ENCODE data around the gene POU2F1. TPM values are rescaled to one million over a fixed set of nuclear protein-coding genes. Genes with fewer than 3 reads are reported as not detected.

The POU2F1 gene
- total RNA-seq, 1 donor from 2014 or later: 7.2 TPM

GRCh38 chr1:167293057-167293456, 72.4 kb downstream of the POU2F1 start:
- no peak overlapping the region for H3K4me3 ChIP-seq (ENCODE audit: low read depth, low read length)
- no peak for DNase-seq (ENCODE audit: low read depth)
- TF ChIP-seq, protein P1, sequence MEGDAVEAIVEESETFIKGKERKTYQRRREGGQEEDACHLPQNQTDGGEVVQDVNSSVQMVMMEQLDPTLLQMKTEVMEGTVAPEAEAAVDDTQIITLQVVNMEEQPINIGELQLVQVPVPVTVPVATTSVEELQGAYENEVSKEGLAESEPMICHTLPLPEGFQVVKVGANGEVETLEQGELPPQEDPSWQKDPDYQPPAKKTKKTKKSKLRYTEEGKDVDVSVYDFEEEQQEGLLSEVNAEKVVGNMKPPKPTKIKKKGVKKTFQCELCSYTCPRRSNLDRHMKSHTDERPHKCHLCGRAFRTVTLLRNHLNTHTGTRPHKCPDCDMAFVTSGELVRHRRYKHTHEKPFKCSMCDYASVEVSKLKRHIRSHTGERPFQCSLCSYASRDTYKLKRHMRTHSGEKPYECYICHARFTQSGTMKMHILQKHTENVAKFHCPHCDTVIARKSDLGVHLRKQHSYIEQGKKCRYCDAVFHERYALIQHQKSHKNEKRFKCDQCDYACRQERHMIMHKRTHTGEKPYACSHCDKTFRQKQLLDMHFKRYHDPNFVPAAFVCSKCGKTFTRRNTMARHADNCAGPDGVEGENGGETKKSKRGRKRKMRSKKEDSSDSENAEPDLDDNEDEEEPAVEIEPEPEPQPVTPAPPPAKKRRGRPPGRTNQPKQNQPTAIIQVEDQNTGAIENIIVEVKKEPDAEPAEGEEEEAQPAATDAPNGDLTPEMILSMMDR (conservative IDR thresholded peaks at IDR 0.05; ENCODE audit: low read depth, low read length): no peak

DNA sequence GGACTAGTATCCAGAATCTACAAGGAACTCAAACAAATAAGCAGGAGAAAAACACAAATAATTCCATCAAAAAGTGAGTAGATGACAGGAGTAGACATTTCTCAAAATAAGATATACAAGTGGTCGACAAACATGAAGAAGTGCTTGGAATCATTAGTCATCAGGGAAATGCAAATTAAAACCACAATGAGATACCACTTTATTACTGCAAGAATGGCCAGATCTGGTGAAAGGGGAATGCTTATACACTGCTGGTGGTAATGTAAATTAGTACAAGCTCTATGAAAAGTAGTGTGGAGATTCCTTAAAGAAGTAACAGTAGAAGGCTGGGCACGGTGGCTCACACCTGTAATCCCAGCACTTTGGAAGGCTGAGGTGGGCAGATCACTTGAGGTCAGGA, 73.8 kb downstream of the POU2F1 start:
- no peak overlapping the region for H3K4me3 ChIP-seq (ENCODE audit: low read depth, low read length)
- TF ChIP-seq, protein P1 (conservative IDR thresholded peaks at IDR 0.05; ENCODE audit: low read depth, low read length): no peak
- no peak for DNase-seq (ENCODE audit: low read depth)

GRCh38 chr1:167297222-167298214, 76.8 kb downstream of the POU2F1 start:
- H3K4me3 ChIP-seq (ENCODE audit: low read depth, low read length): no peak overlapping the region
- DNase-seq (ENCODE audit: low read depth): no peak
- TF ChIP-seq, protein P1 (conservative IDR thresholded peaks at IDR 0.05; ENCODE audit: low read depth, low read length): no peak

DNA sequence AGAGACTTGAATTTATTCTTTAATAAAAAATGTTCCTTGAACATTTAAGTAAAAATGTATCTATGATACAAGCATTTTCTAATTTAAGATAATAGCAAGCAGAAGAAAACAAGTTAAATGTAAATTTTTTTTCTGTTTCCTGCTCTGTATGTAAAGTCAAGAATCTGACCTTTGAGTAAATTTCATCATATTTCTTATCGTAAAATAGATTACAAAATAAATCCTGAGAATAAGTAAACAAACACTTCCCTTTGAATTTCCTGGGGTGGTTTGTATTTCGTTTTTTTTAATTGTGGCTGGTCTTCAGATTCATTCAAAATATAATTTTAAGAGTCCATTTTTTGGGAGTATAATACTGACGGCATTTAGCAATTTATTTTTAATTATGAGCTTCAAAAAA, 77.6 kb downstream of the POU2F1 start:
- TF ChIP-seq, protein P1 (conservative IDR thresholded peaks at IDR 0.05; ENCODE audit: low read depth, low read length): no peak
- DNase-seq (ENCODE audit: low read depth): no peak
- H3K4me3 ChIP-seq (ENCODE audit: low read depth, low read length): no peak overlapping the region

GRCh38 chr1:167301355-167301754, 80.7 kb downstream of the POU2F1 start:
- TF ChIP-seq, protein P1 (conservative IDR thresholded peaks at IDR 0.05; ENCODE audit: low read depth, low read length): no peak
- DNase-seq (ENCODE audit: low read depth): no peak
- H3K4me3 ChIP-seq (ENCODE audit: low read depth, low read length): no peak overlapping the region

DNA sequence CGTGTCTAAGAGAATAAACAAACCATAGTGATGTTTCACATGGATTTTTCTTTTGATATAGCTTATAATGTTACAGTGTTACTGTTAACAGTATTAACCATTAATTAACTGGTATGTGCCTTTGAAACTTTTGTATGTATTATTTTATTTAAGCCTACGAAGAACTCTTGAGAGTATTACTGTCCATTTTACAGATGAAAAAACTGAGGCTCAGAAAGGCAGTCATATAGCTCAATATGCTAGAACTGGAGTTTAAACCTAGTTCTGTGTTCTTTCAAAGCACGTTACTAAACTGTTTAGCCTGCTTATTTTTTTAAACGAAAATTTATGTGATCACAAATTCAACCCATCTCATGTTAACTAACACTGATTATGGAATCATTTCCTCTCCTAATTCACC, 83.5 kb downstream of the POU2F1 start:
- DNase-seq (ENCODE audit: low read depth): no peak
- no peak overlapping the region for H3K4me3 ChIP-seq (ENCODE audit: low read depth, low read length)
- TF ChIP-seq, protein P1 (conservative IDR thresholded peaks at IDR 0.05; ENCODE audit: low read depth, low read length): no peak
